ENCODE results near the gene CNTFR.

The CNTFR gene

GRCh38 chr9:34590381-34591247 is 1.1 kb upstream of the CNTFR start:
- no peak for DNase-seq (ENCODE audit: low read depth)

GRCh38 chr9:34588671-34589635 is 571 bp downstream of the CNTFR start:
- DNase-seq (ENCODE audit: low read depth), result no peak

- DNase-seq (ENCODE audit: low read depth), result no peak
Observed at GRCh38 chr9:34587271-34587670, 2.3 kb downstream of the CNTFR start.

DNA sequence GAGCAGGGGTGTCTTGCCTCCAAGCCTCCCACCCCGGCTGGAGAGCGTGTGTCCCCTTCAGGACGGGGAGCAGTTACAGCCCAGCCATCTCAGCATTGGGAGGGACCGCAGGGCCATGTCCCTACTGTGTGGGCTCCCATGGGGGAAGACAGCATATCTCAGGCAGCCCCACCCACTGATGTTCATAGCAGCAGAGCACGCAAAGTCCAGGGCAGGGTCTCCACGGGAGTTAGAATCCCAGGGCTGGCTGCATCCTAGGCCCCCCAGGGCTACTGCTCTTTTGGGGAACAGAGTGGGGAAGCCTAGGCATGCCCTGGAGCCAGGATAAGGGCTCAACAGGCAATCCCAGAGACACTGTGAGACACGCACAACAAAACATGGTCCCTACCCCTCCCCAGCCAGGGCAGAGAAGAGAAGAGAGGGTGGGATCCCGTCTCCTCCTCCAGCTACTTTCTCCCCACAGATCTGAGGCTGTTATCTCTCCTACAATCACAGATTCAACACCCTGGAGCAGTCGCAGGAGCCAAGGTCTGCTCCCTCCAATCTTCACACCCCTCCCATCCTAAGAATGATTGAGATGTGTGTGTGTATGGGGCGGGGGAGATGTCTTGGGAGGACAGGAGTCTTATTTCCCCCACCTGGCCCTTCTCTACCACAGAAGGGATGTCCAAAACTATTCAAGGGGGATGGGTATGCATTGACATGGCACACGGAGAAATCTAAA is 3.4 kb downstream of the CNTFR start:
- no peak for DNase-seq (ENCODE audit: low read depth)

DNA sequence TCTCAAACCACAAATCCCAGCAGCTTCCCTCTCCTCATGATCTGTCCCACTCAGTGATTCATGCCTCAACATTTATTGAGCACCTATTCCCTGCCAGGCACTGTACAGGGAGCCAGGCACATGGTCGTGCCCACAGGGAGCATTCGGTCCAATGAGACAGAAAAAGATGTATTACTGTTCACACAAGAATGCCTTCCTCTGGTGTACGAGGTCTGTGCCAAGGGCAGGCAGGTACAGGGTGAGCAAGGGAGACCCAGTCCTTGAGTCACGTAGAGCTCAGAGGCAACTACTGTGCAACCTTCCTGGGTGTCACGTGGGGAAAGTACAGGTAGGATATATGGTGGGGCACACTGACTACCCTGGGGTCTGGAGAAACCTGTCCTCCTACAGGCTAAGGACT is 4.6 kb downstream of the CNTFR start:
- no peak for DNase-seq (ENCODE audit: low read depth)

- no peak for DNase-seq (ENCODE audit: low read depth)
Observed at GRCh38 chr9:34582787-34583186, 6.7 kb downstream of the CNTFR start.

GRCh38 chr9:34581318-34581717 is 8.2 kb downstream of the CNTFR start:
- DNase-seq (ENCODE audit: low read depth), result no peak

- DNase-seq (ENCODE audit: low read depth), result no peak
Observed at GRCh38 chr9:34580358-34580757, 9.2 kb downstream of the CNTFR start.

DNA sequence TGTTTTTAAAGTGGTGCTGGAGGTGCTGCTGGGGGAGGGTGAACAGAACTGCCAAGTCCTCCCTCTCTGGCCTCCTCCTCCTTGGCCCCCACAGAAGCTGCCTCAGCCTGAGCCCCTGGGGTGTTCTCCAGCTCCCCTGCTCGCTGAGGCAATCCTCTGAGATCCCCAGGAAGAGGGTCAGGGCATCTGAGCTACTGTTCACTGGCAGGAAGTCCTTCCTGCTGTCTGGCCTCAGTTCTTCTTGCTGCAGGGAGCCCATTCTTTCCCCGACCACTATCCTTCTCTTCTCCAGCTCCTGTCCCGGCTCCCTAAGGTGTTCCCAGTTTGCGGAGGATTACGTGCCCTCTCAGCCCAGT is 9.7 kb downstream of the CNTFR start:
- DNase-seq (ENCODE audit: low read depth), result no peak

GRCh38 chr9:34579104-34579807 is 10.3 kb downstream of the CNTFR start:
- no peak for DNase-seq (ENCODE audit: low read depth)

DNA sequence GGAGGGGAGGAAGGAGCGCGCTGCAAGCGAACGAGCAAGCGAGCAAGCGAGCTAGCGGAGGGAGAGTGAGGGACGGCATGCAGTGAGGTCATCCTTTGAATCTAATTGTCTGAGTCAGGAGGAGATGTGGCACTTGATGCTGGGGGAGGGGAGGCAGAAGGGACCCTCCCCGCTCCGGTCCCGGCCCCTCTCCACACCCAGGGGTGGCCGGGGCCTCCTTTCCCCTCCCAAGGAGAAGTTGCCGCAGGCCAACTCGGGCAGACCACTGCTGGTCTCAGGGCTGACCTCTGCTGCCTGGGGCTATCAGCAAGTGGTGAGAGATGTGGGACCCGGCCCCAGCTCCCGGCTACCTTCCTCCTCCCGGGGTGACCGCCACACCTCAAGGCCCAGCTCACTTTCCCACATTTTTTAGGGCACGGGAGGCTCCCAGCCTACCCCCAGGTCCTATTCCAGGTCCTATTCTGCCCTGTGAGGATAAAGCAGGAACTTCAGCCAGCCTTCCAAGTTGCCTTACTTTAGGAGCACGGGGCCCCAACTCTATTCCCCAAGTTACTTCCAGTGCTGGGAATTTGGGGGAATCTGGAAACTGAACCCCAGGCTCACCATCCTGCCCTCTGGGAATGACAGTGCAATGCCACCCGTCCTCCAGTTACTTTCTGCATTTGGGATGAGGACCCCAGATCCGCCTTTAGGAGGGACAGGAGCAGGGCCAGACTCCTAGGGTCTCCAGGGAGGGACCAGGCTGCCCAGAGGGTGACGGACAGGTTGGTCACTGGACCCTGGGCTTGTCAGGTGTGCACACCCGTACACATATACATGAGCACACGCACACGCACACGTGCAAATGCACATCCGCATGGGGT is 11.1 kb downstream of the CNTFR start:
- DNase-seq (ENCODE audit: low read depth), result no peak

DNA sequence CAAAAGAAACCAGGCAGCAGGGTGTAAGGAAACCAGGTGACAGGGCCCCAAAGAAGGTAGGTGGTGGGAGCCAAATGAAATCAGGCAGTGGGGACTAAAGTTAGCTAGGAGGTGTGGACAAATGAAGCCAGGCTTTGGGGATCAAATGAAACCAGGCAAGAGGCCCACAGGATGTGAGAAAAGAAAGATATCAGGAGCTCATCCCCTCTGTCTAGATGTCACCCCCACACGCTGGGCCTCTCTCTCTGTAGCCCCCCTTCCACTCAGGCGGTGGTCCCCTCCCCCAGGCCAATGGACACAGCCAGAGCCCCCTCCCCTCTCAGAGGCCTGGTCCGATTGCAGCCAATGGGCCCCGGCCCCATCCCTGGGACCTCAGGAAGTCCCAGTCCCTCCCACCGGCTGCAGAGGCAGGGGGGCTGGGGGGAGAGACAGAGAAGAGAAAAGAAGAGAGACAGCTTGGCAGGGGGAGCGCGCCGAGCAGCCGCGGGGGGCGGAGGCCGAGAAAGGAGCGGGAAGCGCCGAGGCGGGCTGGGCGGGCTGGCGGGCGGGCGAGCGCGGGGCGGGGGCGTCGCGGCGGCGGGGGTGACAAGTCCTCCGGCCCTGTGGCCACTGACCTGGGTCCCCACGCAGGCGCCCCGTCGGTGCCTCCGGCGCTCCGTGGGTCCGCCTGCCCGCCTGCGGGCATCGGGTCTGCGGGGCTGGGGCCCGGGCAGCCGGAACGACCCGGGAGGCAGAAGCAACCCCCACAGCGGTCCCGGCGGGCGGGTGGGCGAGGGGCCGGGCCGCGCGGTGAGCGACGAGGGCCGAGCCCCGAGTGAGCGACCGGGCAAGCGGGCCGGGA is 11.9 kb downstream of the CNTFR start:
- no peak for DNase-seq (ENCODE audit: low read depth)

- no peak for DNase-seq (ENCODE audit: low read depth)
Observed at GRCh38 chr9:34576597-34577399, 12.7 kb downstream of the CNTFR start.

DNA sequence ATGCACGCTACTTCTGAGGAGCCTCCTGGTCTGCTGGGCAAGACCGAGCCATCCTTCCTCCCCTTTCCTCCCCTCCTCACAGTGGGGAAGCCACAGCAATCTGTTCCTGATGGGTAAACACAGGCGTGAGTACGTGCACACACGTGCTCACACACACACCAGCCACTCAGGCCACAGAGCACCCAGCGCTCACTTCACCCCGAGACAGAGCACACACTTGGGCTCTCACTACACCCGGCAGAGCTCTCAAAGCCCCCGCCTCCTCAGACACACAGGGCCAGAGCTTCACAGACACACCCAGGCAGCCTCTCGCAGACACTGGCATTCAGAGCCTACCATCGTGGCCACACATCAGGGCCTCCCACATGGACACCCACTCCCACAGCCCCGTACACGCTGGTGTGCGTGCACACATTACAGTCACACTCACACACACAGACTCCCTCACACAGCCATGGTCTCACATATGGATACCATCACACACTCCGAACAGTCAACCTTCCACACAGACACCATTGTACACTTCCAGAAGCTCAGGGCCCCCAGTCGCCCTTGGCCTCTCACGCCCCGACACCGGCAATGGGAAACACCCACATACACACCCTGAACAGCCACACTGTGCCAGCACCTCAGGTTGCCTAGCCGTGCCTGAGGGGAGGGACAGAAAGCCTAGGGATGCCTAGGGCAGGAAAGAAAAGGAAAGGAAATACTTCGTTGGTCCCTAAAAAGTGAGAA is 13.5 kb downstream of the CNTFR start:
- DNase-seq (ENCODE audit: low read depth), result no peak

DNA sequence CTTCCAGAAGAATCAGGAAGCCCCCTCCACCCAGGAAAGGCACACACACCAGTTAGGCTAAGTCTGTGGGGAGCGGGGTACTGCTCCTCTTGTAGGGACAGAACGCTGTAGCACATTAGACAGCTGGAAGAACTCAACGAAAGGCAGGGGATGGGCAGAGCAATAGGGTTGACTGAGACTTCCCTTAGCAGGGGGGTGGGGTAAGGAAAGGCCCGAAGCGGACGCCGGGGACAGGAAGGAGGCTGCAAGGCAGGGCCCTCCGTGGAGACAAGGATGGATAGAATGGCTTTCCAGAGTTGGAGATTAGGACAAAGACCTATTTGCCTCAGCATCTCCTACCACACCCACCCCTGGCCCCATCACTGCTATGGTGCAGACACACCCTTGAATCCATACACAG is 14.3 kb downstream of the CNTFR start:
- DNase-seq (ENCODE audit: low read depth), result no peak

- no peak for DNase-seq (ENCODE audit: low read depth)
Observed at GRCh38 chr9:34574571-34574970, 15.0 kb downstream of the CNTFR start.

- DNase-seq (ENCODE audit: low read depth), result no peak
Observed at GRCh38 chr9:34573599-34574325, 15.8 kb downstream of the CNTFR start.

DNA sequence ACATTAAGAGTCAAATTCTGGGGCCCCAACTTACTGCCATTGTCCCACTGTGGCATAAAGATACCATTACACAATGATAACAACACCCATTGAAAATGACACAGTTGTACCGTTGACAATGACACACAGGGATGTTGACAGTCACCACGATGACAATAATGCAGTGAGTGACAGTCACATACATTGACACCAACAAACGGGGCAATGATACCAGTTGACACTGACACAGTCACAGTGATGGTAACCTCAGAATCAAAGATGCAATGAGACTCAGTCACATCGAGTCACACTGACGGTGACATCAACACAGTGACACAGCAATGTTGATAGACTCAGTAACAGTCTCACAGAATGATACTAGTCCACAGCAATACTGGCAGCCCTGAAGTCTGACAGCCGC is 16.9 kb downstream of the CNTFR start:
- no peak for DNase-seq (ENCODE audit: low read depth)
